K562 (cell line): Measurements from ENCODE around the gene COX10. TPM values are rescaled to one million over a fixed set of nuclear protein-coding genes. Genes with fewer than 3 reads are reported as not detected.

Experiments used
- JUN ChIP-seq, 2 experiments: sonication (generic) in 1 of 2; formaldehyde crosslinking in 1 of 2; IDR thresholded peaks; 2 replicates each; pipeline versions ENCODE4 v1.6.1 to v1.8.0; 2012 to 2022; ENCODE audit warnings: borderline replicate concordance in 2 of 2, mild to moderate bottlenecking in 2 of 2, improper control_type of control experiment in 1 of 2, low read depth in 1 of 2, low read length in 1 of 2, missing genetic modification reagents in 1 of 2
- KDM4B ChIP-seq, 2 experiments: fragments of 450-650 bp in 1 of 2; sonication (generic) in 1 of 2; IDR thresholded peaks; 2 replicates each; pipeline ENCODE4 v1.6.1; 2016 to 2017; ENCODE audit warnings: borderline replicate concordance in 2 of 2, antibody characterized with exemption in 1 of 2, low read depth in 1 of 2, mild to moderate bottlenecking in 1 of 2
- MEIS2 ChIP-seq: fragments of 450-650 bp; IDR thresholded peaks from 2 replicates; pipeline ENCODE4 v1.6.1; 2014; ENCODE audit warnings: mild to moderate bottlenecking; ENCODE audit not compliant: partially characterized antibody
- POLR3G ChIP-seq: IDR thresholded peaks from 2 replicates; pipeline ENCODE4 v1.6.1; 2011; ENCODE audit not compliant: insufficient read length, insufficient replicate concordance; ENCODE audit errors: extremely low read depth
- RBM25 ChIP-seq: fragments of 200-400 bp; formaldehyde crosslinking; IDR thresholded peaks from 2 replicates; pipeline ENCODE4 v1.6.1; 2018; ENCODE audit warnings: low read length, low read depth, moderate library complexity; ENCODE audit not compliant: severe bottlenecking
- ZNF584 ChIP-seq: fragments of 200-800 bp; sonication (Bioruptor generic); IDR thresholded peaks from 2 replicates; pipeline ENCODE4 v1.6.1; 2016; ENCODE audit warnings: low read depth, mild to moderate bottlenecking, missing genetic modification characterization, missing compliant biosample characterization
- polyA plus RNA-seq, 8 experiments: library from polyadenylated mRNA; depleted of rRNA in 4 of 8; stranded (reverse) in 5 of 8; unstranded in 3 of 8; fragments of >200 nt; fragmentation: Nextera tagmentation in 2 of 8; fragmentation: Illumina TruSeq in 1 of 8; extraction: Ambion mirVana in 2 of 8; extraction: Trizol in 1 of 8; gene quantifications; 2 replicates each; pipeline versions ENCODE4 v1.2.1 to v1.2.3, GENCODE V29; 2011 to 2014; ENCODE audit warnings: inconsistent platforms in 1 of 8, missing spikeins in 1 of 8
- total RNA-seq, 7 experiments: library from RNA; depleted of rRNA in 6 of 7; stranded (reverse); fragments of >200 nt in 6 of 7; fragmentation: Illumina TruSeq in 2 of 7; extraction: Trizol in 2 of 7; gene quantifications; 2 replicates each; pipeline versions ENCODE4 v1.2.1 to v1.2.3, GENCODE V29; 2011 to 2021; ENCODE audit warnings: low replicate concordance in 1 of 7
- TF ChIP-seq, protein P1 (sequence below), 2 experiments: fragments of 450-650 bp; IDR thresholded peaks; 2 replicates each; pipeline ENCODE4 v1.6.1; 2016; ENCODE audit warnings: mild to moderate bottlenecking in 2 of 2, borderline replicate concordance in 1 of 2, low read depth in 1 of 2, moderate library complexity in 1 of 2

Gene COX10
- total and polyA plus RNA-seq, 9 of the 15 experiments (the other 6 are each of a cell fraction or from before 2014, with no cell fraction given) = 10.3 to 26.4 (median 17.8) TPM

DNA sequence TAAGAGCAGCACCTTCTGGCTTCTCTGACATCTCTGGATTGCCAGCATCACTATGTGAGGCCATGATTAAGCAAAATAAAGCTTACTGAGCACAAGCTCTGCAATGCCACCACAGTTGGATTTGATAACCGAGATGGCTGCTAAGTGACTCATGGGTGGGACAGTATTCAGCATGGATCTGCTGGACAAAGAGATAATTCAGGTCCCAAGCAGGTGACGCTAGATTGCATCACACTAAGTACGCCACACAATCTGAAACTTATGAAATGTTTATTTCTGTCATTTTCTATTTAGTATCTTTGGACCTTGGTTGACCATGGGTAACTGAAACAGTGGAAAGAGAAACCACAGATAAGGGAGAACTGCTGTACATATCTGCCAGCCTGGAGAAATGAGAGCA is 139.9 kb downstream of the COX10 start (continued):
- TF ChIP-seq, protein P1, sequence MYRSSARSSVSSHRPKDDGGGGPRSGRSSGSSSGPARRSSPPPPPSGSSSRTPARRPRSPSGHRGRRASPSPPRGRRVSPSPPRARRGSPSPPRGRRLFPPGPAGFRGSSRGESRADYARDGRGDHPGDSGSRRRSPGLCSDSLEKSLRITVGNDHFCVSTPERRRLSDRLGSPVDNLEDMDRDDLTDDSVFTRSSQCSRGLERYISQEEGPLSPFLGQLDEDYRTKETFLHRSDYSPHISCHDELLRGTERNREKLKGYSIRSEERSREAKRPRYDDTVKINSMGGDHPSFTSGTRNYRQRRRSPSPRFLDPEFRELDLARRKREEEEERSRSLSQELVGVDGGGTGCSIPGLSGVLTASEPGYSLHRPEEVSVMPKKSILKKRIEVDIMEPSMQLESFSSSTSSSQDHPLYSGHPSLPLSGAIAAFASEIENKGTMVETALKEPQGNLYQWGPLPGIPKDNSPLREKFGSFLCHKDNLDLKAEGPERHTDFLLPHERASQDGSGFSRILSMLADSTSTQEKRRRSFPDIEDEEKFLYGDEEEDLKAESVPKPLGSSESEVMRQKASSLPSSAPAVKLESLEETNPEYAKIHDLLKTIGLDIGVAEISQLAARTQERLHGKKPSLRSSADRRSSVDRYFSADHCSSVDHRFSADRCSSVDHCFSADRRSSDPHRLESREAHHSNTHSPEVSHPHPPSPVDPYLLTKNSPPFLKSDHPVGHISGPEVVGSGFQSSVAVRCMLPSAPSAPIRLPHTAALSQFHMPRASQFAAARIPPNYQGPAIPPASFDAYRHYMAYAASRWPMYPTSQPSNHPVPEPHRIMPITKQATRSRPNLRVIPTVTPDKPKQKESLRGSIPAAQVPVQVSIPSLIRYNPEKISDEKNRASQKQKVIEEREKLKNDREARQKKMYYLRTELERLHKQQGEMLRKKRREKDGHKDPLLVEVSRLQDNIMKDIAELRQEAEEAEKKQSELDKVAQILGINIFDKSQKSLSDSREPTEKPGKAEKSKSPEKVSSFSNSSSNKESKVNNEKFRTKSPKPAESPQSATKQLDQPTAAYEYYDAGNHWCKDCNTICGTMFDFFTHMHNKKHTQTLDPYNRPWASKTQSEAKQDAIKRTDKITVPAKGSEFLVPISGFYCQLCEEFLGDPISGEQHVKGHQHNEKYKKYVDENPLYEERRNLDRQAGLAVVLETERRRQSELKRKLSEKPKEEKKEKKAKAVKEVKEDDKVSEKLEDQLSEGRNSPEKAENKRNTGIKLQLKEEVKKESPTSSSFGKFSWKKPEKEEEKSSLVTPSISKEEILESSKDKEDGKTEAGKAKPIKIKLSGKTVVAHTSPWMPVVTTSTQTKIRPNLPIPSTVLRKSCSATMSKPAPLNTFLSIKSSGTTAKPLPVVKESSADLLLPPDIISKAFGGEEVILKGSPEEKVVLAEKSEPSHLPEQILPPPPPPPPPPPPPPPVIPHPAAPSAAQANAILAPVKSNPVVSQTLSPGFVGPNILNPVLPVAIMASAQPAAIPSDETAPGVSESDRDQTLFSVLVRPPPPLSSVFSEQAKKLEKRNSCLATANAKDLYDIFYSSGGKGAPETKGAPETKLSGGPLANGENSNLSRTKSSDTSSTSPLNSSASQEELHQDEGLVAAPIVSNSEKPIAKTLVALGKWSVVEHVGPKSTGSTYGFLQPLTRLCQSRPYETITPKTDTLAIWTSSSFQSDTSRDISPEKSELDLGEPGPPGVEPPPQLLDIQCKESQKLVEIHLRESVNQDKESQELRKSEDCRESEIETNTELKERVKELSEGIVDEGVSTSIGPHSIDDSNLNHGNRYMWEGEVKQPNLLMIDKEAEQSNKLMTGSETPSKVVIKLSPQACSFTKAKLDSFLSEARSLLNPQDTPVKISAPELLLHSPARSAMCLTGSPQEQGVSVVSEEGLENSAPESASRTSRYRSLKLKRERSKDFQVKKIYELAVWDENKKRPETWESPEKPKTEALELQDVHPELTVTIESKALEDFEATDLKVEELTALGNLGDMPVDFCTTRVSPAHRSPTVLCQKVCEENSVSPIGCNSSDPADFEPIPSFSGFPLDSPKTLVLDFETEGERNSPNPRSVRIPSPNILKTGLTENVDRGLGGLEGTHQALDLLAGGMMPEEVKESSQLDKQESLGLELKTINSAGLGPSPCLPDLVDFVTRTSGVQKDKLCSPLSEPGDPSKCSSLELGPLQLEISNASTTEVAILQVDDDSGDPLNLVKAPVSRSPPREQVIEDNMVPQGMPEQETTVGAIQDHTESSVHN (IDR thresholded peaks at IDR 0.05; ENCODE audit: borderline replicate concordance in 1 of 2, low read depth in 1 of 2) = peak in 1 of 2 experiments; percentile 56; a peak in 1 of 4 replicates
- peak; percentile 24 for TF ChIP-seq MEIS2
- TF ChIP-seq ZNF584 (CRISPR knock-in tag) = peak; percentile 69; the same call in 1 of the 2 replicates
- no peak for TF ChIP-seq RBM25
- TF ChIP-seq POLR3G = no peak
- no peak for TF ChIP-seq KDM4B (IDR thresholded peaks at IDR 0.05; ENCODE audit: borderline replicate concordance in 2 of 2, low read depth in 1 of 2)
- TF ChIP-seq JUN (IDR thresholded peaks at IDR 0.05; ENCODE audit: borderline replicate concordance, low read depth, low read length) = peak; percentile 76
- TF ChIP-seq JUN (CRISPR knock-in tag; IDR thresholded peaks at IDR 0.05; ENCODE audit: borderline replicate concordance) = no peak
